GM11168 (cell line): ENCODE results near the gene NDUFC2.
"Not testable (repeated sequence)": the region's sequence is repeated elsewhere in the genome, so short reads cannot be mapped to it uniquely, and the experiment has no call there.

Experiments used
- in situ Hi-C: fragments of 300-500 bp; cut with MboI; formaldehyde crosslinking; loops from one replicate; pipeline ENCODE4 v1.12.0; 2022; ENCODE audit warnings: low sequenced_read_pairs; ENCODE audit not compliant: unreplicated experiment

NDUFC2 gene

GRCh38 chr11:78036313-78036712 lies 43.3 kb downstream of the NDUFC2 start:
- in situ Hi-C loops = no loop called here

GRCh38 chr11:78034623-78035022 lies 45.0 kb downstream of the NDUFC2 start:
- in situ Hi-C loops = no loop called here

- in situ Hi-C loops = no loop called here
Measured at GRCh38 chr11:78033040-78033439, 46.6 kb downstream of the NDUFC2 start.

- in situ Hi-C loops = no loop called here
Measured at GRCh38 chr11:78032090-78032489, 47.6 kb downstream of the NDUFC2 start.

- in situ Hi-C loops = no loop called here
Measured at GRCh38 chr11:78031629-78032028, 48.0 kb downstream of the NDUFC2 start.

GRCh38 chr11:78030429-78031325 lies 49.0 kb downstream of the NDUFC2 start:
- in situ Hi-C loops = no loop called here

- in situ Hi-C loops = not testable (repeated sequence)
Measured at GRCh38 chr11:78028423-78028822, 51.2 kb downstream of the NDUFC2 start.

GRCh38 chr11:78027759-78028158 lies 51.9 kb downstream of the NDUFC2 start:
- in situ Hi-C loops = no loop called here

GRCh38 chr11:78025378-78025777 lies 54.3 kb downstream of the NDUFC2 start:
- in situ Hi-C loops = no loop called here

GRCh38 chr11:78023426-78023825 lies 56.2 kb downstream of the NDUFC2 start:
- in situ Hi-C loops = no loop called here

GRCh38 chr11:78022397-78023396 lies 57.0 kb downstream of the NDUFC2 start, which contains the start of gene KCTD14:
Gene KCTD14 (minus strand): TSS chr11:78023276. CDS start chr11:78023249, 27 bp downstream.
- in situ Hi-C loops = no loop called here

GRCh38 chr11:78021611-78022010 lies 58.1 kb downstream of the NDUFC2 start:
- in situ Hi-C loops = no loop called here

GRCh38 chr11:78020246-78020645 lies 59.4 kb downstream of the NDUFC2 start:
- in situ Hi-C loops = no loop called here

- in situ Hi-C loops = no loop called here
Measured at GRCh38 chr11:78019808-78020207, 59.9 kb downstream of the NDUFC2 start.
